Measurements from ENCODE around the gene SHISA3.

Gene SHISA3

GRCh38 chr4:42436928-42437565, 39.8 kb downstream of the SHISA3 start:
- DNase-seq (ENCODE audit: insufficient read length, low spot score): no peak
- no peak for FAIRE-seq

DNA sequence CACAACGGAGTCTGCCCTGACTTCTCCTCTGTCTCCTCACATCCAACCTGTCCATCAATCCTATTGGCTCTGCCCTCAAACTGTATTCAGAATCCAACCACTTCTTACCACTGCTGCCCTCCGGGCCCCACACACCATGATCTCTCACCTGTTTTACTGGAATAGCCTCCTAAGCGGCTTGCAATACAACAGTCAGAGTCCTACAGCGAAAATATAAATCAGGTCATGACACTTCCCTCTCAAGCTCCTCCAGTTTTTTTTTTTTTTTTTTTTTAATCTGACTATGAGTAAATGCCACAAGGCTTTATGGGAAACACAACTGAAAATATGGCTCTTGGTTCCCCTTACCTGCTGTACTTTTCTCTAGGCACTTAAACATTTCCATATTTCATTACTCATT, 42.8 kb downstream of the SHISA3 start:
- FAIRE-seq (no peak), DNase-seq (ENCODE audit: insufficient read length, low spot score) (no peak)

GRCh38 chr4:42442601-42443000, 45.3 kb downstream of the SHISA3 start:
- FAIRE-seq: no peak
- DNase-seq (ENCODE audit: insufficient read length, low spot score): no peak

GRCh38 chr4:42445038-42445437, 47.8 kb downstream of the SHISA3 start:
- FAIRE-seq (no peak), DNase-seq (ENCODE audit: insufficient read length, low spot score) (no peak)

- FAIRE-seq (no peak), DNase-seq (ENCODE audit: insufficient read length, low spot score) (no peak)
Measured at GRCh38 chr4:42446823-42447222, 49.5 kb downstream of the SHISA3 start.

Measured in GM19239 (cell line).